ENCODE results near the gene LRRC32. TPM values are rescaled to one million over a fixed set of nuclear protein-coding genes. Genes with fewer than 3 reads are reported as not detected.

LRRC32 gene
- total RNA-seq, 4 donors from 2014 or later, result 22.7 to 37.6 (median 31.1) TPM

Other genes starting within 250 kb of the LRRC32 start
- gene EMSY, start 225.7 kb downstream of the LRRC32 start, total RNA-seq, result 10 to 100 TPM; 29.0 to 39.8 (median 37.5) TPM
- gene TSKU, start 112.6 kb upstream of the LRRC32 start, total RNA-seq, result 10 to 100 TPM; 23.5 to 53.7 (median 38.2) TPM
- gene ACER3, start 190.2 kb upstream of the LRRC32 start, total RNA-seq, result 10 to 100 TPM in 3 of 4 donors, 1 to 10 TPM in 1; 9.3 to 25.7 (median 14.2) TPM